HCT116 (cell line): ENCODE data around the gene HNMT.

Experiments used
- EZH2 ChIP-seq: fragments of 200-600 bp; sonication (generic); IDR thresholded peaks from 2 replicates; pipeline ENCODE4 v1.6.1; 2017; ENCODE audit warnings: antibody characterized with exemption, mixed run types
- POLR2A ChIP-seq: IDR thresholded peaks from 2 replicates; pipeline ENCODE4 v1.7.0; 2011; ENCODE audit warnings: borderline replicate concordance; ENCODE audit not compliant: insufficient read depth, insufficient read length; ENCODE audit errors: extremely low read depth
- POLR2AphosphoS5 ChIP-seq: IDR thresholded peaks from 2 replicates; pipeline ENCODE4 v1.6.1; 2011; ENCODE audit warnings: mild to moderate bottlenecking, low read depth, low read length, moderate library complexity
- REST ChIP-seq: IDR thresholded peaks from 2 replicates; pipeline ENCODE4 v1.6.1; 2012; ENCODE audit warnings: low read depth
- SIN3A ChIP-seq: IDR thresholded peaks from 2 replicates; pipeline ENCODE4 v1.6.1; 2012; ENCODE audit warnings: low read depth
- SP1 ChIP-seq: IDR thresholded peaks from 2 replicates; pipeline ENCODE4 v1.6.1; 2012; ENCODE audit warnings: low read depth
- SRF ChIP-seq: IDR thresholded peaks from 2 replicates; pipeline ENCODE4 v1.6.1; 2012; ENCODE audit warnings: low read depth
- ZFX ChIP-seq: fragments of 450-650 bp; IDR thresholded peaks from 2 replicates; pipeline ENCODE4 v1.6.1; 2017

- no peak for TF ChIP-seq SP1
- TF ChIP-seq REST: no peak
- TF ChIP-seq POLR2A: no peak
- TF ChIP-seq SIN3A: no peak
- TF ChIP-seq EZH2: no peak
- no peak for TF ChIP-seq SRF
- no peak for TF ChIP-seq POLR2AphosphoS5
- no peak for TF ChIP-seq ZFX
Measured at GRCh38 chr2:137959166-137959565, 5.1 kb upstream of the HNMT start.
